Erythroblast (primary cell): ENCODE data around the gene OR2T10.

Source experiments
- GATA1 ChIP-seq: IDR thresholded peaks from 2 replicates; pipeline ENCODE4 v1.6.1; 2011; ENCODE audit warnings: low read depth, mild to moderate bottlenecking, control low read depth, low read length, moderate library complexity
- POLR2A ChIP-seq: IDR thresholded peaks from 2 replicates; pipeline ENCODE4 v1.6.1; 2011; ENCODE audit warnings: mild to moderate bottlenecking, low read length

DNA sequence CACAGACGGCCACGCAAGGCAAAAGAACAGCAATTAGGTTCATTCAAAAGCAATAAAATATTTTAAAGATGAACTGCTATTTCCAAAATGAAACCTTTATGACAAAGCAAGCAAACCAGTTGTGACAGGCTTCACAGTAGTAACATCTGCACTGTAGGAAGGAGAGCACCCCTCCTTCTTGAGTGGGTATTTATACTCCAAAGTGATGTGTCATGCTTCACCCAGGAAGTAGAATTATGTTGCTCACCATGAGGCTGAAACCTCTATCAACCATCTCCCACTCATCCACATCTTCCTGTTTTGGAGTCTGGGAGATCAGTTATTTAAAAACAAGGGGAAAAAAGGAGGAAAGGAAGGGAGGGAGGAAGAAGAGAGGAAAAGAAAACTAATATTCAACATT is 885 bp downstream of the OR2T10 start:
- TF ChIP-seq POLR2A (no peak), GATA1 (no peak)
